PC-3 (cell line): ENCODE results near the gene BID.

ENCODE experiments used
- EZH2 ChIP-seq: fragments of 300-600 bp; sonication (generic); IDR thresholded peaks from one replicate; pipeline ENCODE4 v1.6.1; 2017; ENCODE audit warnings: antibody characterized with exemption, mild to moderate bottlenecking, low read length; ENCODE audit not compliant: unreplicated experiment
- EZH2phosphoT487 ChIP-seq: fragments of 300-600 bp; sonication (generic); IDR thresholded peaks from 2 replicates; pipeline ENCODE4 v1.6.1; 2018; ENCODE audit warnings: mild to moderate bottlenecking, antibody characterized with exemption, low read length, borderline replicate concordance
- TF ChIP-seq, protein P1 (sequence below): fragments of 300-600 bp; sonication (generic); conservative IDR thresholded peaks from 2 replicates; pipeline ENCODE4 v1.5.1; 2017; ENCODE audit warnings: antibody characterized with exemption, low read depth, mild to moderate bottlenecking, low read length

DNA sequence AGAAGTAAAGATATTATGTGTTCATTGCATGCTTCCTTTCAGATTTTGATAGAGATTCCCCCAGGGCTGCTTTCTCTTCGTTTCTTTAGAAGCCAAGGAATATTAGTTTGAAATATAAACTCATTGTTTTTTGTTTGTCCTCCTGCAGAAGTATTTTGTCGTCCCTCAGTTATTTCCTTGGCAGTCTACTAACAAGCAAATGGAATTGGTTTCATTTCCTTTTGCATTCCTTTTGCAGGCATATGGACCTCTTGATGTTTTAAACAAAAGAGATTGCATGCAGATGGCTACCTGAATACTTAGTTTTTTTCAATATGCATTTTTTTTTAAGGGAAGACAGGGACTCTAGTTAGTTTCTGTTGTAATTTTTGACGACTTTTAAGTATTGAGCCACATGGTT, 73.5 kb downstream of the BID start:
- TF ChIP-seq, protein P1, sequence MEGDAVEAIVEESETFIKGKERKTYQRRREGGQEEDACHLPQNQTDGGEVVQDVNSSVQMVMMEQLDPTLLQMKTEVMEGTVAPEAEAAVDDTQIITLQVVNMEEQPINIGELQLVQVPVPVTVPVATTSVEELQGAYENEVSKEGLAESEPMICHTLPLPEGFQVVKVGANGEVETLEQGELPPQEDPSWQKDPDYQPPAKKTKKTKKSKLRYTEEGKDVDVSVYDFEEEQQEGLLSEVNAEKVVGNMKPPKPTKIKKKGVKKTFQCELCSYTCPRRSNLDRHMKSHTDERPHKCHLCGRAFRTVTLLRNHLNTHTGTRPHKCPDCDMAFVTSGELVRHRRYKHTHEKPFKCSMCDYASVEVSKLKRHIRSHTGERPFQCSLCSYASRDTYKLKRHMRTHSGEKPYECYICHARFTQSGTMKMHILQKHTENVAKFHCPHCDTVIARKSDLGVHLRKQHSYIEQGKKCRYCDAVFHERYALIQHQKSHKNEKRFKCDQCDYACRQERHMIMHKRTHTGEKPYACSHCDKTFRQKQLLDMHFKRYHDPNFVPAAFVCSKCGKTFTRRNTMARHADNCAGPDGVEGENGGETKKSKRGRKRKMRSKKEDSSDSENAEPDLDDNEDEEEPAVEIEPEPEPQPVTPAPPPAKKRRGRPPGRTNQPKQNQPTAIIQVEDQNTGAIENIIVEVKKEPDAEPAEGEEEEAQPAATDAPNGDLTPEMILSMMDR = no peak
- TF ChIP-seq EZH2 = no peak
- no peak for TF ChIP-seq EZH2phosphoT487
